Cardiac fibroblast (primary cell): ENCODE results near the gene DCX.

Experiments
- DNase-seq, 2 donors: peaks; one replicate each; pipeline versions ENCODE4 v3.0.0 to v3.0.0-alpha.2; 2010; ENCODE audit warnings: low read depth in 2 of 2
- H3K4me3 ChIP-seq, 2 donors: replicated peaks in 1 of 2; 1 replicate in 1 of 2; 2 replicates in 1 of 2; pipeline ENCODE4 v1.5.1; 2011; ENCODE audit warnings: low read depth in 2 of 2, low read length in 2 of 2, mild to moderate bottlenecking in 2 of 2, moderate library complexity in 1 of 2
- TF ChIP-seq, protein P1 (sequence below): IDR thresholded peaks from one replicate; pipeline ENCODE4 v1.5.1; 2011; ENCODE audit warnings: low read depth, mild to moderate bottlenecking, low read length, inconsistent platforms

Gene DCX

DNA sequence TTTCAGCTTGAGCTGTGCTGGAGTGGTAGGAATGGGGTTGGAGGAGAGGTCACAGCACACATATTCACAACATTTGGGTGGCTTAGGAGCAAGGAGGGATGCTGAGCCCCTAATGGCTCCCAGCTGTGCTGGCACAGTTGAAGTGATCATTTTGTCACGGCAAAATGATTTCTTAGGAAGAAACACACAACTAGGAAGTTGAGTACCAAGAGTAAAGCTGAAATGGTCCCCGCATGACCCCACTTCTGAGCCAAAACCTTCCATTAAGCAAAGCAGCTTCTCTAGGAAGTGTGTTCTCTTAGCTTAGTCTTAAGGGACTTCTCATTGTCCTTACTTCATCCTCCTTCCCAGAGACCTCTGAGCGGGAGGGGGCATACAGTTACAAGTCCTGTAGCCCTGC is 154.3 kb downstream of the DCX start:
- no peak for DNase-seq
- TF ChIP-seq, protein P1, sequence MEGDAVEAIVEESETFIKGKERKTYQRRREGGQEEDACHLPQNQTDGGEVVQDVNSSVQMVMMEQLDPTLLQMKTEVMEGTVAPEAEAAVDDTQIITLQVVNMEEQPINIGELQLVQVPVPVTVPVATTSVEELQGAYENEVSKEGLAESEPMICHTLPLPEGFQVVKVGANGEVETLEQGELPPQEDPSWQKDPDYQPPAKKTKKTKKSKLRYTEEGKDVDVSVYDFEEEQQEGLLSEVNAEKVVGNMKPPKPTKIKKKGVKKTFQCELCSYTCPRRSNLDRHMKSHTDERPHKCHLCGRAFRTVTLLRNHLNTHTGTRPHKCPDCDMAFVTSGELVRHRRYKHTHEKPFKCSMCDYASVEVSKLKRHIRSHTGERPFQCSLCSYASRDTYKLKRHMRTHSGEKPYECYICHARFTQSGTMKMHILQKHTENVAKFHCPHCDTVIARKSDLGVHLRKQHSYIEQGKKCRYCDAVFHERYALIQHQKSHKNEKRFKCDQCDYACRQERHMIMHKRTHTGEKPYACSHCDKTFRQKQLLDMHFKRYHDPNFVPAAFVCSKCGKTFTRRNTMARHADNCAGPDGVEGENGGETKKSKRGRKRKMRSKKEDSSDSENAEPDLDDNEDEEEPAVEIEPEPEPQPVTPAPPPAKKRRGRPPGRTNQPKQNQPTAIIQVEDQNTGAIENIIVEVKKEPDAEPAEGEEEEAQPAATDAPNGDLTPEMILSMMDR, result no peak
- no peak overlapping the region for H3K4me3 ChIP-seq

DNA sequence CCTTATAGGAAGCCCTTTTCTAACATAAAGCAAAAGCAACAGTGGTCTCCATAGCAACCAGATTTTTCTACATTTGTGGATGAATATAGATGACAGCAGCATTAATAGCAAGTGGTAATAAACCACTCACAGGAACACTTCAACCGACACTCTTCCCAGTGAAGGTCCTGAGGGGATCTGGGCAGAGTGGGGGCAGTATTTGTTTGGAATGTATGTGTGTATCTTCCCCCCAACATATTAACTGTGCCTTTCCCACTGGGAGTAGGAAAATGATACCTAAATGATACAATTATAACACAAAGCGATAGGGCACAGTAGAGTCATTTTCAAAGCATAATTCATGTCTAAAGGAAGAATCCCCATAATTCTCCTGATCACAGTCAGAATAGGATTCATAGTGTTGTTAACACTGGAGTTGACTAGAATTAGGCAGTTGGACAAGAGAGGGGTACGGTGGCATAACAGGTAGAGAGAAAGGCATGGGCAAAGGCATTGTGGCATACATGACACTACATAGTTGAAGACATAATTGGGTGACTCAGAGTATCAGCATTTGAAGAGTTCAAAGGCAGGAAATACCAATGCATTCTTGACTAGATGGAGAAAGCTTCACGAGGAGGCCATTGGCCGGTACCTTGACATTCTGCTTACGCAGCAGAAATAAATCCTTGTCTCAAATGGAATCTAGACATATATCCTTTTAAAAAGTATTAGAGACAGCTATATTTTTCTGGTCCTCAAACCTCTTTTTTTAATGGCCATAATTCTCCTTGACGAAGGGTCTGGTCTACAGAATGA is 156.9 kb downstream of the DCX start:
- TF ChIP-seq, protein P1, result no peak
- DNase-seq, result no peak
- no peak overlapping the region for H3K4me3 ChIP-seq

DNA sequence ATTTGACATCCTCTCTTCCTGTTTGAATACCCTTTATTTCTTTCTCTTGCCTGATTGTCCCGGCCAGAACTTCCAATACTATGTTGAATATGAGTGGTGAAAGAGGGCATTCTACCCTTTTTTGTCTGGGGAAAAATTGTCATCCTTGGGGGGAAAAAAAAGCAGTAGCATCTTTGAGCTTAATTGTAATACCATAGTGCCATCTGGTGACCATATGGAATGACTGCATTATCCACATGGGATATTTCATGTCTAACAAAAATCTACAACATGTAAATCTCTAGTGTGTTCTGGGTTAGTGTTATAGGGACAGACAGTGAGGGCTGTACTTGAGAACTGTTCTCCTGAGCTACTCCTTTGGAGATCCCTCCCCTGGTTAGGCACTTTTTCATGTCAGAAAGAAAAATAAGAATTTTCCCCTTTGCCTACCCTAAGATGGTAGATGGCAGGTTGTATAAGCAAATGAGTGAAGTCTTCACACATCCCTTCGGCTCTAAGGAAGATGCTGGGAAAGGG is 167.7 kb downstream of the DCX start:
- TF ChIP-seq, protein P1, result peak; percentile 29
- no peak overlapping the region for H3K4me3 ChIP-seq
- DNase-seq, result peak; percentile 0 to 9
